Activated CD4-positive, alpha-beta T cell treated with anti-CD3 and anti-CD28 coated beads, Interleukin-2, amount 50 U/mL, for 48 hours (primary cell): ENCODE data around the gene TPI1.
A peak's percentile ranks its signal among the peaks of the same experiment; 100 is the strongest.
"Not testable (repeated sequence)": the region's sequence is repeated elsewhere in the genome, so short reads cannot be mapped to it uniquely, and the experiment has no call there.

Experiments used
- DNase-seq, 2 experiments: peaks; one replicate each; pipeline ENCODE4 v3.0.0-alpha.2; 2020

The TPI1 gene

DNA sequence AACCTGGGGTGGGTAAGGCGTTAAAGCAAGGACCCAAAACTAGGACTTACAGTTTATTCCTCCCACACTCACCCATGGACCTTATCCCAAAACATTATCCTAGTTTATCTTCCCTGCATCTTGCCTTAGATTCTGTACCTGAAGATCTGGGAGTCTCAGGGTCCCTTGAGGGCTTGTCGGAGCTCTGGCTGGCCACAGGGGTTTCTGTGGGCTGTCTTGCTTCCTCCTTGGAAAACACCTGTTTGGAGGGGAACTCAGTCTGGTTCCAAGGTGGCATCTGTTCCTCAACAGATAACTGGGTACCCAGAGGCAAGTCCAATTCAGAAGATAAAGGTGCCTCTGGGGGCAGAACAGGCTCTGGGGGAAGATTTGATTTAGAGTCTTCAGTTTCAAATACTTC lies 17.9 kb upstream of the TPI1 start:
- DNase-seq = no peak

DNA sequence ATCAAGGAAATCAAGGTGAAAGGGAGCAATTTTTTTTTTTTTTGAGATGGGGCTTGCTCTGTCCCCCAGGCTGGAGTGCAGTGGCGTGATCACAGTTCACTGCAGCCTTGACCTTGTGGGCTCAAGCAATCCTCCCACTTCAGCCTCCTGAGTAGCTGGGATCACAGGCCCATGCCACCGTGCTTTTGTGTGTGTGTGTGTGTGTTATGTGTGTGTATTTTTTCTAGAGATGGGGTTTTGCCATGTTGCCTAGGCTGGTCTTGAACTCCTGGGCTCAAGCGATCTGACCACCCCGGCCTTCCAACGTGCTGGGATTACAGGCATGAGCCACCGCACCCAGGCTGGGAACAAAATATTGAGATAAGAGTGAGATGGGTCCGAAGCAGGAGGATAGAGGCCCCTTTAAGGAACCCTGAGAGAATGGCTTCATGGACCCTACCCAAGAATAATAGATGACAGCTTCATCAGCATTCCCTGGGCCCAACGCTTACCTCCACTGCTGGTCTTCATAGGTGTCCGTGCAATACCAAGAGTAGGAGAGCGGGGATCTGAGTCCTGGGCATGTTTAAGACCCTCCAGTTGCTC lies 17.3 kb upstream of the TPI1 start:
- no peak for DNase-seq

DNA sequence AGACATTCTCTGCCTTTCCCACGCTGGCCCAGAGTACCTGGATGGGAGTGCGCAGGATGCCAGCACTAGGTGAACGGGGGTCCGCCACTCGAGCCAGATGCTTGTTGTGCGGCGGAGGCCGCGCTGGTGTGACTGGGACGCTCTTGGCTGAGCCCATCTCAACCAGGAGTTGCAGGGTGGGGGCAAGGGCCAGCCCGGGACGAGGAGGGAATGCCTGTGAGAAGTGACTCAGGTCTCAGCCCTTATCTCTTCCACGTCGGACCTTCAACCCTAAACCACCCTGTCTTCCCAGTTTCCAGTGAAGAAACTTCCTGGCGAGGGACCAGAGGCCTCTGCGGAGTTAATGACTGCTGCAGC lies 16.6 kb upstream of the TPI1 start:
- no peak for DNase-seq

DNA sequence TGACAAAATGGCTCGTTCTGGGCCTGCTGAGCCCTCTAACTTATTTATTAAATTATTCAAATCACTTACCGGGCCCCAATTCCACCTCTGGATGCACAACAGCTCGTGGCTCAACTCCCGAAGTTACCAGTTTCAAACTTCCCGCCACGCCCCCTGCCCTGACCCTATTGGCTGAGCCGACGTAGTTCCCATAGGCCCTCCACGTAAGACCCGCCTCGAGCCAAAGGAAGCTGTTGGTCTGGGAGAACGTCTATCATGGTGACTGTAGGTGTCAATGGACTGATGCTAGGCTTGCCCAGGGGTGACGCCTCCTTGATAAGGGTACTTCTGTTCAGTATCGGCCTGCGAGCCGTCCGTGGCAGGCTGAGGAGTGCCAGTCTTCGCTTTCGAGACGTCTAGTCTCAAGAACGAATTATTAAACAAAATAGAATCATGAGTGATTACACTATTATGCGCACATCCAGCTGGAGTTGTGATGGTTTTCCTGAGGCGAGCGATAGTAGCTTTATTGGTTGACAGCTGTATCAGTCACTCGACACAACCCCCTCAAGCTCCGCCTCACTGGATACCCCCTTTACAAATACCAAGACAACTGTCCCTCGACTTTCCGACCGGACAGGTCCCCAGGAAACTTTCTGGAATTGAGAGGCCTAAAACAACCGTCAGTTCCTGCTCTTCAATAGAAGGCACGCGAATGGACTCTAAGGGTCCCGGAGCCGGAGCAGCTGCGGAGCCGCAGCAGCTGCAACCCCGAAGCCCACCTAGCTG lies 16.0 kb upstream of the TPI1 start, which contains the start of gene CDCA3:
Gene CDCA3, minus strand, starts transcription at position 134 of the 768 bp plus-strand sequence. CDS start 334 bp downstream, outside the sequence.
- peak; percentile 96 to 98 for DNase-seq

DNA sequence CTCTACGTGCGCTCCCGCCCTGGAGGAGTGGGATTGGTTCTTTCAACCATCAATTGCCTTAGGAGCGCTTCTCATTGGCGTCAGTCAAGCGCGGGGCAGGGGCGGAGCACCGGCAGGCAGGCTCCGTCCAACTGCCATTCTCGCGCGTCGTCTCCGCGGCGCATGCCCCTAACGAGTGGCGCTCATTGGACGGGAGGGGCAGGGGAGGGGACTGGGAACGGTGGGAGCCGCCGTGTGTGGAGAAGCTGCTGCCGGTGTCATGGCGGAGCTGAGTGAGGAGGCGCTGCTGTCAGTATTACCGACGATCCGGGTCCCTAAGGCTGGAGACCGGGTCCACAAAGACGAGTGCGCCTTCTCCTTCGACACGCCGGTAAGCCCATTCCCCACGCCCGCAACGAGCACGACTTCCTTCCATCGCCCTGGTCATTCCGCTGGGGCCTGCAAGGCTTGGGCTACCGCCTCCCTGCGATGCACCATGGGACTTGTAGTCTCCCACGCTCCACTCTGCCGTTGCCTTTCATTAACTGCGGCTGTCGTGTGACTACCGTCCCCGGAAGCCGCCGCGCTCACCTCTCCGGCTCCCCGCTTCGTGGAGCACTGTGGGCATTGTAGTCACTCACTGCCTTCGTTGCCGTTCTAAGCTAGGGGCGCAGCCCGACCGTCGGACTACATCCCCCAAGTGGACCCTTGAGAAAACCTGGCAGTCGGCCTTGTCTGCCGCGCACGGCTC lies 15.2 kb upstream of the TPI1 start, which contains the start of gene USP5:
Gene USP5, plus strand, starts transcription at position 230 of the 730 bp plus-strand sequence. Its CDS starts 30 bp downstream, at position 260.
- DNase-seq = peak; percentile 97 to 98

DNA sequence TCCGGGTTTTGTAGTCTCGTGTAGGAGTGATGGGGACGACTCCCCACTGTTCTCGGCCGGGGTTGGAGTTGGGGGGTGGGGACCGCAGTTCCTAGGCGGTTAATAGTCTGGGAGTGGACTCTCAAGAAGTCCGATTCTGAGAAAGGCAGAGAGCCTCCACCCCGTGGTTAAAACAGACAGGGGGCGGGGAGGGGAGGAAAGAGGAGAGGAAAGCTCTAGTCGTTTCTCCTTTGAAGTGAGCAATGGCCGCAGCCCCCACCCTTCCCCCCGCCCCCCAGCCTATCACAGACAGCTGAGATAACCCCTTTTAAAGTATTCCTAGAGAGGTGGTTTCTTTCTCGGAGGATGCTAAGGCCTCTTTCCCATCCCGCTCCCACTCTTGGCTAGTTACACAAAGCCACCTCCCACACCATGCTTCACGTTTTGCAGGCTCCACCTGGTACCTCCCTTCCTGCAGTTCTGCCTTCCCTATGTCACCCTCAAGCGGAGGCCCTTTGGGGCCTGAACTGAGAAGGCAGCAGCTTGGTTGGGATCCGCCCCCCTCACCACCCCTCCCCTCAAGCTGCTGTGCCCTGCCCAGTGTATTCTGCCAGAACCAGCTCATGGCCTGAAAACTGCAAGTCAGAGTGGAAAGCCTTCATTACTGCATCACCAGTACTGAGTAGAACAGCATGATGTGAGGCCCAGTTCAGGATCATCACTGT lies 14.5 kb upstream of the TPI1 start:
- peak; percentile 80 to 86 for DNase-seq

DNA sequence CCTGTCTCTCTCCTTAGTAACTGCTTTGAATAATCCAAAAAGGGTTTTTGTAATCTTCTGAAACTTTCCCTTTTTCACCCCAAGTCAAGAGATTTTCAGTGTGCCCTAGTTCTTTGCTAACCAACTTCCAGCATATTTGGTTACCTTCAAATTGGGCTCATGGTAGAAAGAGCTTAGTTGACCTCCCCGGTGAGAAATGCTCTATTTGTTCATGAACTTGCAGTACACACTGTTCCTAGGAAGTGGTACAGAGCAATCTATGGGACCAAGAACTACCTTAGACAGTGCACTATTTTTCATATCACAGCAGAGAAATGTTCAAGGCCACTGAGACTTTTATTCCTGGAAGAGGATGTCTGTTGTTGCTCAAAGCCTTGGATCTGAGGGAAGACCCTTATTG lies 13.7 kb upstream of the TPI1 start:
- DNase-seq = no peak

DNA sequence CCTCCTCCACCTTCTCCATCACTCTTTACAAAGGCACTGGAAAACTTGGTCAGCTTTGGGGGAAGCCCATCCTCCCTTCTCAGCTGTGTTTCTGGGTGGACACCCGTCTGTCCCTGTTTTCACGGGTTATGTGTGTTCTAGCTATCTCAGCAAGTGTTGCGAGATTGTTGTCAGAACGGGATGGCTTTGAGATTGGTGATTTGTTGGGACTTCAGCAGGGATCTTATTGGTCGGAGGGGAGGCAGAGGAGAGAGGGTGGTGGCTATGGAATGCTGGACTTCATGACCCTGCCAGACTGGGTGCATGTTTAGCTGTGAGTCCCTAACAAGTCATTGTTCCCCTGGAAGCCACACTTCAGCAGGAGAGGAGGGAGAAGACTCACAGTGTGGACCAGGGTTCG lies 13.3 kb upstream of the TPI1 start:
- no peak for DNase-seq

DNA sequence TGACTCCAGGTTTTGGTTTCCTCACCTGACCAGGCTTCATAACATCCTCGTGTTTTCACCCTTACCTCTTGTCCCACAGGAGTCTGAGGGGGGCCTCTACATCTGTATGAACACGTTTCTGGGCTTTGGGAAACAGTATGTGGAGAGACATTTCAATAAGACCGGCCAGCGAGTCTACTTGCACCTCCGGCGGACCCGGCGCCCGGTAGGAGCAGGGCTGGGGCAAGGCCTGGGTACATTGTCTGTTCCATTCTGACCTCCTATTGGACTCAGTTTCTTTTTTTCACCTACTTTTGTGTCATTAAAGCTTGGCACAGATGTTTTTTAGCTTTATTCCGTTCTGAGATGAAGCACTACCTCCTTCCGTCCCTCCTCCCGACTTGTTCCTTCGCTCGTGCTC lies 12.0 kb upstream of the TPI1 start:
- DNase-seq = no peak

DNA sequence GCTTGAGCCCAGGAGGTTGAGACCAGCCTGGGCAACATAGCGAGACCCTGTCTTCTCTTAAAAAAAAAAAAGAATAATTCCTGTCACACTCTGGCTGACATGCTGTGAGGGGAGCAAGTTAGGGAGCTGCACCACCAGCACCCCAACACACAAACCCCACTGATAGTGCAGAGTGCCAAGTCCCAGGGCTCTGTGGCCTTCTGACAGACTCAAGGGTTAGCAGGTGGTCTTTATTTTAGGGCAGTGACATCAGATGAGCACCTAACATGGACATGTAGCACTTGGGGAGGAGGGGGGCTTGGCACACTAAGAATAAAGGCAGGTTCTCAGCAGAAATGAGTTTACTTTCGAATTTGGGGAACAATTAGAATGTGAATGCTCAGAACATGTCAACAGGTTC lies 8.5 kb upstream of the TPI1 start:
- no peak for DNase-seq

DNA sequence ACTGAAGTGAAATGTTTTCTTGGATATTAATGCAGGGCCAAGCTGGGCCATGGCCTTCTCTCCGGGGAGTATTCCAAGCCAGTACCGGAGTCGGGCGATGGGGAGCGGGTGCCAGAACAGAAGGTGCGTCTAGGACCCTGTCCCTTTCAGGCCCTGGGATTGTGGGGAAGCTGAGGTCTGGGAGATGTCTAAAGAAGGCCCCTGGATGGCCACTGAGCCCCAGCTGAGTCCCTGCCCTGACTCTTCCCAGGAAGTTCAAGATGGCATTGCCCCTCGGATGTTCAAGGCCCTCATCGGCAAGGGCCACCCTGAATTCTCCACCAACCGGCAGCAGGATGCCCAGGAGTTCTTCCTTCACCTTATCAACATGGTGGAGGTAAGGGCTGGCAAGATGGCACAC lies 7.2 kb upstream of the TPI1 start:
- no peak for DNase-seq

DNA sequence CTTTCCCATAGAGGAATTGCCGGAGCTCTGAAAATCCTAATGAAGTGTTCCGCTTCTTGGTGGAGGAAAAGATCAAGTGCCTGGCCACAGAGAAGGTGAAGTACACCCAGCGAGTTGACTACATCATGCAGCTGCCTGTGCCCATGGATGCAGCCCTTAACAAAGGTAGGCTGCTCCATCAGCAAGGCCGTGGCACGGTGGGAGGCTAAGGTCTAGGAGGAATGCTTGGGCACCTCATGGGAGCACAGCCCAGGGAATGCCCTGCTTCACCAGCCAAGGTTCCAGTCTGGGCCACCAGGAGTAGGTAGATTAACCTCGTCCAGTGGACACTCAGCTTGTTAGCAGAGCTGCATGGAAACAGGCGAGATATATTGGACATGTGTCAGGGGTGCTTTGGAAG lies 6.4 kb upstream of the TPI1 start:
- no peak for DNase-seq

DNA sequence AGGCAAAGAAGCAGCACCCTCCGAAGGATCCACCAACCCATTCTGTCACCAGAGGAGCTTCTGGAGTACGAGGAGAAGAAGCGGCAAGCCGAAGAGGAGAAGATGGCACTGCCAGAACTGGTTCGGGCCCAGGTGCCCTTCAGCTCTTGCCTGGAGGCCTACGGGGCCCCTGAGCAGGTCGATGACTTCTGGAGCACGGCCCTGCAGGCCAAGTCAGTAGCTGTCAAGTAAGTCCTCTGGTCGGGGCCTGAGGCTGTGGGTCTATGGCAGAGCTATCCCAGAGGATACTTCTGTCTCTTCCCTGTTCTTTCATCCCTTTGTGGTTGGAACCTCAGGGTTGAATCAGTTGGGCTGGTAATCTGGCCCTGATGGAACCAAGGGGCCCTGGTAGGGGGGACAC lies 5.9 kb upstream of the TPI1 start:
- no peak for DNase-seq

DNA sequence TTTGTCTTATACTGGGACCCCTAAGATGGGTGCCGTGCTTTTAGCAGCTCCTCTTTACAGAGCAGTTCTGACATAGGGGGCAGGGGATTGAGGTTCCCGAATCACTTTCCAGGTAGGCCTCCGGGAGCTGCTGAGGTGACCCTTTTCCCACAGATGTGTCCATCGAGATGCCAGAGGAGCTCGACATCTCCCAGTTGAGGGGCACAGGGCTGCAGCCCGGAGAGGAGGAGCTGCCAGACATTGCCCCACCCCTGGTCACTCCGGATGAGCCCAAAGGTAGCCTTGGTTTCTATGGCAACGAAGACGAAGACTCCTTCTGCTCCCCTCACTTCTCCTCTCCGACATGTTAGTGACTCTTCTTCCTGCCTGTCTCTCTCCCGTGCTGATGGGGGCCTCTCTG lies 4.3 kb upstream of the TPI1 start:
- no peak for DNase-seq

DNA sequence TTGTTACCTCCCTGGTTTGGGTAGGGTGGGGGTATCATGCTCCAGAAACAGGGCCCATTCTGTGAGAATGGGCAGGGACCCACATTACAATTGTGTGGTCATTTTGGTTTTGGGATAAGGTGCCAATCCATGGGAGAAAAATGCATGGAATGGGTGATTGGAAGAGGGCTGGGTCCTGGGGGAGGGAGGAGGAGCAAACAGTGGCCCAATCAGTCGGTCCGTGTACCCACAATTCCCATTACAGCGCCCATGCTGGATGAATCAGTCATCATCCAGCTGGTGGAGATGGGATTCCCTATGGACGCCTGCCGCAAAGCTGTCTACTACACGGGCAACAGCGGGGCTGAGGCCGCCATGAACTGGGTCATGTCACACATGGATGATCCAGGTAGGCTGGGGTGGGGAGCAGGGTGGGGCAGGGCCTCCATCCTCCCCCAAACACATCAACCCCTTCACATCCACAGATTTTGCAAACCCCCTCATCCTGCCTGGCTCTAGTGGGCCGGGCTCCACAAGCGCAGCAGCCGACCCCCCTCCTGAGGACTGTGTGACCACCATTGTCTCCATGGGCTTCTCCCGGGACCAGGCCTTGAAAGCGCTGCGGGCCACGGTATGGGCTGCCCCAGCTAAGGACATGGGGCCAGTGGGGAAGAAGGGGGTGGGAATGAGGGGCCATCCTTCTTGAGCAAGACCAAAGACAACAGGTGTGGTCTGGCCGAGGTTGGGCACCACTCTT lies 3.6 kb upstream of the TPI1 start:
- DNase-seq = no peak

DNA sequence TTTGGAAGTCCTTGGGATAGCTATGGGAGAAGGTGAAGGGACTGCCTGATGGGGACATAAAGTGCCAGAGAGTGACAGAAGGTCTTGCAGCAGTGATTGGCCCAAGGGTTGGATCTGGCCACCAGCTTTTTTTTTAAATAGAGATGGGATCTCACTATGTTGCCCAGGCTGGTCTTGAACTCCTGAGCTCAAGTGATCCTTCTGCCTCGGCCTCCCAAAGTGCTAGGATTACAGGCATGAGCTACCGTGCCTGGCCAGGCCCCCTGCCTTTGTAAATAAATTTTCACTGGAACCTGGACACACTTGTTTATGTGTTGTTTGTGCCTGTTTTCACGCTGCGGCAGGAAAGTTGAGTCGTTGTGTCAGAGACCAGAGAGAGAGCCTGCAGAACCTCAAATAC lies 2.0 kb upstream of the TPI1 start:
- DNase-seq = not testable (repeated sequence)

DNA sequence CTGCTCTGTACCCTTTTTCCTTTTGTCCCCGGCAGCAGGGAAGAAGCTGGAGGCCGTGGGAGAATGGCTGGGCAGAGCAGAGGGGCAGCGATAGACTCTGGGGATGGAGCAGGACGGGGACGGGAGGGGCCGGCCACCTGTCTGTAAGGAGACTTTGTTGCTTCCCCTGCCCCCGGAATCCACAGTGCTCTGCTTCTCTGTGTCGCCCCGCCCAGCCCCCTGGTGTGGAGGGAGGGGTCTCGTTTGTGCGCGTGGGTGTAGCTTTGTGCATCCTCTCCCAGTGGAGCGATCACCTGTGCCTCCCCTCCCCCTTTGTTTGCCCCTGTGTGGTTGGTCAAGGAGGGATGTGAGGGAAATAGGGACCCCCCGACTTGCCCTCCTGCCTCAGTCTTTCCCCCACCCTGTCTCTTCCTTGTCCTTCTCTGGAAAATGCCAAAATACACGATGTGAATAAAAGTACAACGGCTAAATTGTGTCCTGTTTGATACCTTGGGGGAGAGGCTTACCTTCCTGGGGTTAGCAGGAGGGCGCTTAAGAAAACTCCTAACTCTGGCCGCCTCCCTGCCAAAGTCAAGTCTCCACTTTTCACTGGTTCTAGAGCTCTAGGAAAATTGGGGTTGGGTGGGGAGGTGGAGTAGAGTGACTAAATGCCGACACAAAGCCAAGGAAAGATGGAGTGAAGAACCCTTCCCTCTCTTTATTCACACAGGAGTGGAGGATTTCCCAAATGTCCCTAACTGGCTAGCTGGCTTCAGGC lies 990 bp upstream of the TPI1 start:
- DNase-seq = no peak

DNA sequence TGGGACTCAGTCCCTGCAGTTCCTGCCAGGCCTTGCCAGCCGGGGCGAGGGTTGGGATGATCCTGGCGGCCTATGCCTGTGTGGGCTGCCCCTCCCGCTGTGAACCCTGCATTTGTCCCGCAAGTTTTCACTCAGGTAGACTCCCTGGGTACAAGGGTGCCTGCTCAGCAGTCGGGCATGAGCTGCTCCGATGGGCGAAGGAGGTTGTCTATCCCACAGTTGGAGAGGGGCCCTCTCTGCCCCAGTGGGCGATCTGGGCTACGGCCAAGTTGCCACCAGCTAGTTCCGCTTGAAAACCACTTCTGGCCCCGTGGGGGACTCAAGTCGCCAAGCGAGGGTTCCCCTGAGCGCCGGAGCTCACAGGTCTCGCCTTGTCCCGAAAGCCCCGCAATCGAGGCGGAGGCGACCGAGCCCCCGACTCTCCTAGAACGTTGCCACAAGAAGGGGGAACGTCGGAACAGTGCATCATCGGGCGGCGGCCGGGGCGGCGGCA lies 365 bp upstream of the TPI1 start:
- DNase-seq = no peak

DNA sequence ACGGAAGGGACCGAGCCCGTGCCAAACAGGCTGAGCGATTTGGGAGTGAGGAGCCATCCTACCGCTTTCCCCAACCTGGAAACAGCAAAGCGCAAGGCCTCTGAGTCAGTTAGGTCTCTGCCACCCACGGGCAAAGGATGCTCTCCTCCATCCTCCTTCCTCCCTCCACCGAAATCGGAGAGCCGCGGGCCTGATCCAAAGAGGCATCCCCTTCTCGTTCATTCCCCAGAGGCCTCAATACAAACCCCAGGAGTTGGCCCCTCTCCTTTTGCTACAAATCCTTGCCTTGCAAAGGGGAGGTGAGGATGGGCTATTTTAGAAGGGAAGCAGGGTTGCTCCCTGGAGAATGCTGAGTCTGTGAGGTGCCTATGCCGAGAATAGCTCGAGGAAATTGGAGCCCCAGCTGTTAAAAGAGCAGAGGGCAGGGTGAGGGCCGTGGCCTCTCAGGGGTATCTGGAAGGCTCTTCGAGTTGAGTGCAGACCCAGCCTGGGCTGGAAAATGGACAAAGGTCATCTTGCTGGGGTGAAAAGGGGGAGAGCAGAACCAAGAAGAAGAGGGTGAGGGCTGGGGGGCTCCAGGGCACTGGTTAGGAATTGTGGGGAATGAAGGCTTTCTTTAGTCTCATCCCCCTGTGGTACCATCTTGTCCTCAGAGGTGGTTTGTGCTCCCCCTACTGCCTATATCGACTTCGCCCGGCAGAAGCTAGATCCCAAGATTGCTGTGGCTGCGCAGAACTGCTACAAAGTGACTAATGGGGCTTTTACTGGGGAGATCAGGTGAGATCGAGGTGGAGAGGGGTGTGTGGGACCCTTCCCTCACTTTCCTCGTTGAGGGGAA lies 1.1 kb downstream of the TPI1 start:
- DNase-seq = peak; percentile 15 to 21
